HL-60 (cell line): ENCODE results near the gene OR52B2.

Source experiments
- DNase-seq, 2 experiments: peaks; one replicate each; pipeline ENCODE4 v3.0.0-alpha.2; 2010 to 2020; ENCODE audit warnings: low read depth in 1 of 2, low spot score in 1 of 2
- H3K27ac ChIP-seq: fragments of 250-450 bp; sonication (Bioruptor Pico); replicated peaks from 2 replicates; pipeline ENCODE4 v1.5.1; 2020; ENCODE audit warnings: mild to moderate bottlenecking, moderate library complexity
- H3K27me3 ChIP-seq: fragments of 250-450 bp; sonication (Bioruptor Pico); 2 replicates; pipeline ENCODE4 v1.5.1; 2021; ENCODE audit warnings: mild to moderate bottlenecking, moderate library complexity; ENCODE audit not compliant: insufficient read depth, poor library complexity, severe bottlenecking
- H3K4me3 ChIP-seq: replicated peaks from 2 replicates; pipeline ENCODE4 v1.5.1; 2011; ENCODE audit warnings: mild to moderate bottlenecking, control low read depth, low read length; ENCODE audit not compliant: insufficient read depth
- CTCF ChIP-seq: IDR thresholded peaks from one replicate; pipeline ENCODE4 v1.5.1; 2011; ENCODE audit warnings: low read length, control low read depth, inconsistent platforms; ENCODE audit not compliant: insufficient read depth
- GABPA ChIP-seq: IDR thresholded peaks from 2 replicates; pipeline ENCODE4 v1.6.1; 2012; ENCODE audit warnings: low read depth
- POLR2AphosphoS5 ChIP-seq: IDR thresholded peaks from 2 replicates; pipeline ENCODE4 v1.6.1; 2012; ENCODE audit warnings: low read depth
- REST ChIP-seq: IDR thresholded peaks from 2 replicates; pipeline ENCODE4 v1.6.1; 2012; ENCODE audit warnings: low read depth; ENCODE audit not compliant: insufficient replicate concordance
- SPI1 ChIP-seq: IDR thresholded peaks from 2 replicates; pipeline ENCODE4 v1.6.1; 2012; ENCODE audit warnings: low read depth, mild to moderate bottlenecking, borderline replicate concordance

OR52B2 gene

GRCh38 chr11:6204706-6205105, 34.6 kb upstream of the OR52B2 start:
- H3K27me3 ChIP-seq, result no peaks in the 10 kb centered on the region
- DNase-seq, result peak; percentile 87 to 94
- peak overlapping the region; percentile 92 for H3K27ac ChIP-seq
- TF ChIP-seq CTCF (no peak), SPI1 (no peak), GABPA (no peak), POLR2AphosphoS5 (no peak), REST (no peak)
- H3K4me3 ChIP-seq, result no peak overlapping the region

- H3K27ac ChIP-seq, result peak overlapping the region; percentile 92
- no peak overlapping the region for H3K4me3 ChIP-seq
- no peak for TF ChIP-seq CTCF
- TF ChIP-seq REST, result no peak
- no peak for TF ChIP-seq POLR2AphosphoS5
- TF ChIP-seq SPI1, result no peak
- TF ChIP-seq GABPA, result no peak
- DNase-seq, result no peak
- H3K27me3 ChIP-seq, result no peaks in the 10 kb centered on the region
Observed at GRCh38 chr11:6203327-6203726, 33.2 kb upstream of the OR52B2 start.

GRCh38 chr11:6202041-6202440, 31.9 kb upstream of the OR52B2 start:
- peak overlapping the region; percentile 92 for H3K27ac ChIP-seq
- no peak for DNase-seq
- TF ChIP-seq SPI1, result no peak
- no peak for TF ChIP-seq GABPA
- no peak for TF ChIP-seq CTCF
- no peak for TF ChIP-seq POLR2AphosphoS5
- H3K27me3 ChIP-seq, result no peaks in the 10 kb centered on the region
- H3K4me3 ChIP-seq, result no peak overlapping the region

GRCh38 chr11:6201481-6201880, 31.4 kb upstream of the OR52B2 start:
- peak; percentile 51 to 78 for DNase-seq
- TF ChIP-seq REST (no peak), SPI1 (no peak), POLR2AphosphoS5 (no peak), GABPA (no peak), CTCF (no peak)
- no peaks in the 10 kb centered on the region for H3K27me3 ChIP-seq
- H3K27ac ChIP-seq, result peak overlapping the region; percentile 92
- no peak overlapping the region for H3K4me3 ChIP-seq
